Measurements from ENCODE around the gene AMOTL2. TPM values are rescaled to one million over a fixed set of nuclear protein-coding genes. Genes with fewer than 3 reads are reported as not detected.

Gene AMOTL2
- total and polyA plus RNA-seq, 2 donors (not counting 3 experiments of a cell fraction or from before 2014, with no cell fraction given): 130 to 145 TPM

- BruUV-seq (replicated peaks): no TSS peak
- Histone ChIP-seq H3K4me2 (ENCODE audit: insufficient read depth, low read length) (no peak overlapping the region), H3K9ac (replicated peaks; ENCODE audit: extremely low read depth, insufficient read depth, low read length) (no peak overlapping the region), H3K9me3 (replicated peaks; ENCODE audit: control insufficient read depth, insufficient read depth, low read length) (no peaks in the 10 kb centered on the region), H2AFZ (ENCODE audit: low read depth, low read length) (no peak overlapping the region), H3K79me2 (ENCODE audit: control insufficient read depth, insufficient read depth, low read length) (no peaks in the 10 kb centered on the region), H3K4me1 (ENCODE audit: control insufficient read depth, extremely low read depth, insufficient read depth, low read length) (peaks cover 32% of the 10 kb centered on the region), H3K27me3 (ENCODE audit: control insufficient read depth in 2 of 2, insufficient read depth in 2 of 2, low read length in 2 of 2) (peaks cover 0 to under 1% of the 10 kb centered on the region in 2 experiments), H4K20me1 (replicated peaks; ENCODE audit: control insufficient read depth, extremely low read depth, insufficient read depth, low read length) (no peaks in the 10 kb centered on the region), H3K4me3 (replicated peaks in 1 of 3; ENCODE audit: insufficient read depth in 1 of 3, low read depth in 1 of 3, low read length in 3 of 3) (no peak overlapping the region), H3K9me1 (replicated peaks; ENCODE audit: control insufficient read depth, extremely low read depth, insufficient read depth, low read length) (no peaks in the 10 kb centered on the region), H3K27ac (ENCODE audit: insufficient read depth, low read depth, low read length) (no peak overlapping the region), H3K36me3 (ENCODE audit: control insufficient read depth in 2 of 2, extremely low read depth in 1 of 2, insufficient read depth in 2 of 2, low read length in 2 of 2) (no peaks in the 10 kb centered on the region)
- ChIA-PET POLR2A (interaction anchor here (0.7 to 0.9 kb wide), 3 partner anchors 52 to 76 kb away, joined by 3 to 10 read pairs (median 4); partner anchors contain the start of gene AMOTL2), CTCF (interaction anchor here (0.9 to 13.9 kb wide), 4 partner anchors 54 to 164 kb away, joined by 3 to 296 read pairs (median 50); partner anchors contain the start of gene AMOTL2)
- dilution Hi-C loops (cut with MboI; ENCODE audit: extremely low pct_ligation_motif_present, low sequenced_read_pairs) (no loop called here), intact Hi-C loops (cut with micrococcal nuclease) (no loop called here)
- TF ChIP-seq FOS (IDR thresholded peaks at IDR 0.05; ENCODE audit: borderline replicate concordance, insufficient read depth, low read length): no peak
- TF ChIP-seq POLR2AphosphoS5 (IDR thresholded peaks at IDR 0.05; ENCODE audit: insufficient read depth, low read depth, low read length): no peak
- no peak for DNase-seq (ENCODE audit: low read depth, low spot score)
- no peak for FAIRE-seq
These were observed 63.0 kb downstream of the AMOTL2 start for GRCh38 chr3:134311265-134311664.

GRCh38 chr3:134309987-134310700 is 64.1 kb downstream of the AMOTL2 start:
- no peaks in the 10 kb centered on the region for H3K9me3 ChIP-seq (replicated peaks; ENCODE audit: control insufficient read depth, insufficient read depth, low read length)
- DNase-seq (ENCODE audit: low read depth, low spot score) (no peak), FAIRE-seq (no peak)
- no peak overlapping the region for H3K9ac ChIP-seq (replicated peaks; ENCODE audit: extremely low read depth, insufficient read depth, low read length)
- dilution Hi-C loops (cut with MboI; ENCODE audit: extremely low pct_ligation_motif_present, low sequenced_read_pairs): no loop called here
- CTCF ChIA-PET: interaction anchor here (1.3 to 13.9 kb wide), 5 partner anchors 55 to 170 kb away, joined by 6 to 296 read pairs (median 40); no protein-coding TSS in a partner anchor
- POLR2A ChIA-PET: no interaction called here
- peaks cover 20% of the 10 kb centered on the region for H3K4me1 ChIP-seq (ENCODE audit: control insufficient read depth, extremely low read depth, insufficient read depth, low read length)
- peaks cover 0 to 2% of the 10 kb centered on the region in 2 experiments for H3K27me3 ChIP-seq (ENCODE audit: control insufficient read depth in 2 of 2, insufficient read depth in 2 of 2, low read length in 2 of 2)
- TF ChIP-seq EZH2 (IDR thresholded peaks at IDR 0.05; ENCODE audit: borderline replicate concordance, low read depth, low read length, severe bottlenecking) (no peak), FOS (IDR thresholded peaks at IDR 0.05; ENCODE audit: borderline replicate concordance, insufficient read depth, low read length) (no peak)
- no peak overlapping the region for H3K27ac ChIP-seq (ENCODE audit: insufficient read depth, low read depth, low read length)
- intact Hi-C loops (cut with micrococcal nuclease): no loop called here
- H3K4me2 ChIP-seq (ENCODE audit: insufficient read depth, low read length): no peak overlapping the region
- no peaks in the 10 kb centered on the region for H3K9me1 ChIP-seq (replicated peaks; ENCODE audit: control insufficient read depth, extremely low read depth, insufficient read depth, low read length)
- no peaks in the 10 kb centered on the region for H4K20me1 ChIP-seq (replicated peaks; ENCODE audit: control insufficient read depth, extremely low read depth, insufficient read depth, low read length)
- no peak overlapping the region for H2AFZ ChIP-seq (ENCODE audit: low read depth, low read length)
- no peaks in the 10 kb centered on the region for H3K79me2 ChIP-seq (ENCODE audit: control insufficient read depth, insufficient read depth, low read length)
- H3K4me3 ChIP-seq (replicated peaks in 1 of 3; ENCODE audit: insufficient read depth in 1 of 3, low read depth in 1 of 3, low read length in 3 of 3): no peak overlapping the region
- no TSS peak for BruUV-seq (replicated peaks)
- H3K36me3 ChIP-seq (ENCODE audit: control insufficient read depth in 2 of 2, extremely low read depth in 1 of 2, insufficient read depth in 2 of 2, low read length in 2 of 2): no peaks in the 10 kb centered on the region

Data from endothelial cell of umbilical vein (primary cell).